ENCODE measurements around the gene GRSF1.

Gene GRSF1

GRCh38 chr4:70768301-70768948, 71.3 kb downstream of the GRSF1 start:
- in situ Hi-C loops (cut with HindIII; ENCODE audit: low sequenced_read_pairs), result no loop called here

Measured in endothelial cell of hepatic sinusoid (primary cell).